CD4-positive, alpha-beta T cell treated with Interleukin-15 for 1 hour (primary cell): ENCODE measurements around the gene MYH6.
"Not testable (repeated sequence)": the region's sequence is repeated elsewhere in the genome, so short reads cannot be mapped to it uniquely, and the experiment has no call there.

ENCODE experiments used
- DNase-seq: peaks from one replicate; pipeline ENCODE4 v3.0.0-alpha.2; 2020

MYH6 gene

DNA sequence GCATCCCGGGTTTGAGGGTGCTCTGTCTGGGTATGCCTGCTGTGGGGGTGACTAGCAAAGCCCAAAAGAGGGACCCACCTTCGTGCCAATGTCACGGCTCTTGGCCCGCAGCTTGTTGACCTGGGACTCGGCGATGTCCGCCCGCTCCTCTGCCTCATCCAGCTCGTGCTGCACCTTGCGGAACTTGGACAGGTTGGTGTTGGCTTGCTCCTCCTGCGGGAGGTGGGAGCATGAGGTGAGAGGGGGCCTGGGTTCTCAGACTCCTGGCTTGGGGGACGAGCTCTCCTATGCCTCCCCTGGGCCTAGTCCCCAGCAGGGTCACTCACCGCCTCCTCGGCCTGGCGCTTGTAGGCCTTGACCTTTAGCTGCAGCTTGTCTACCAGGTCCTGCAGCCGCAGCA lies 5.6 kb upstream of the MYH6 start:
- no peak for DNase-seq

DNA sequence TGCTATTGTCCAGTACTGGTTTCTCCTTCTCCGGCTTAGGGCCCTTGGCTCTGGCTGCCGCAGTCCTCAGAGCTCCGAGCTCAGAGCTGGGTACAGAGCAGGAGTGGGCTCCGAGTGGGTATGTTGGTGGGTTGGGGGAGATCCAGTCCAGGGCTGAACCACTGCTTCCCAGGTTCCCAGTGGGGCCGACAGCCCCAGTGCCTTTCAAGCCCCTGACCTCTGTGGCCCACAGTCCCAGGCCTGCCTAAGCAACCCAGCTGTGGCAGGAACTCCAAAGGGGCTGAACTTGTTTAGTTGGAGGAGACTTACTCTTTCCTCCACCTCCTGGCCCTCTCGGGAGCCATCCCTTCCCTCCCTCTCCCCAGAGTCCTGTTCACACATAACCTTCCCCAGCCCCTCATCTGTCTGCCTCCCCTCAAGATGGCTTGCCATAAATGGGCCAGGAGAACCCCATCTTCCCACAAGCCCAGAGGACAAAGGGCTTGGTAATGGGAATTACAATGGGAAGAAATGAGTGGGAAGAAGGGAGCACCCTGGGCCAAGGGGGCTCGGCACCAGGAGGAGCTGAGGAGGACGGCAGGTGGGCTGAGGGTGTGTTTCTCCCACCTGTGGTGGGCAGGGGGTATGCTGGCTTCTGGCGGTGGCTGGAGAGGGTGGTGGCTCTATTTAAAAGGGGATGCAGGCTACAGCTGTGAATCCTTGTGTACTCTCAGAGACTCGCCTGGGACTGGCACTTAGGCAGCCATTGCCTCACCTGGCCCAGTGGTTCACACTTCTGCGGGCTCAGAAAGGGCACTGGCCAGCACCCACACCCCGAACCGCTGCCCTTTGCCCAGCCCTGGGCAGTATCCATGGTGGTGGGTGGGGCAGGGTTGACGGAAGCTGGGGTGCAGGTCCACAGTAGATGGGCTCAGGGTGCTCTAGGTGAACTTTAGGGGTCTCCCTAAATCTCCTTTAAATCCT lies 3.8 kb upstream of the MYH6 start:
- no peak for DNase-seq

DNA sequence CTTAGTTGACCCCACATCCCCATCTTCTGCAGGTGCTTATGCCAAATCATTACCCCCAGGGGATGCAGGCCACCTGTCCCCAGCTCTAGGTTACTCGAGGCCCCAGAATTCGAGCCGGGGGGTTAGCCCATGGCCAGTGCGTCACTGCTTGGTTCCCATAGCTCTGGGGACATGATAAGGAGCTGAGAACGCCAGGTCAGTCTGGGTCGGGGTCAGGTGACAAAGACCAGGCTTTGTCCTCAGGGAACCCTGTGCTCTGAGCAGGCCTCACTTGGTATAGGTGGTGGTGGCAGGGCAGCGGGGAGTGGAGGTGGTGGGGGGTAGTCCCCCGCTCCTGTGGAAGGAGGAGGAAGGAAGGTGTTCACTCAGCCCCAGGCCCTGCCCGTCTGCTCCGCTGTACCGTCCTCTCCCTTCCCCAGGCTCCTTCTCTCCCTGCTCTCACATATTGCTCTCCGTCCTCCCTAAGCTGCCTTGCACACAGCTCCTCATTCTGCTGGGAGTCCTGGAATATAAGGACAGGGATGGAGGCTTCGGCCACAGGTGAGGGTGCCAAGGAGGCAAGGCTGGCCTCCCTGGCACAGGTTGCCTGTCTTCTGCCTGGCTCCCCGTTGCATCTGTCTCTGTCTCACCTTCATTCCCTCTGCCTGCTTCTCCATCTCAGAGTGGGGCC lies 2.0 kb upstream of the MYH6 start:
- no peak for DNase-seq

DNA sequence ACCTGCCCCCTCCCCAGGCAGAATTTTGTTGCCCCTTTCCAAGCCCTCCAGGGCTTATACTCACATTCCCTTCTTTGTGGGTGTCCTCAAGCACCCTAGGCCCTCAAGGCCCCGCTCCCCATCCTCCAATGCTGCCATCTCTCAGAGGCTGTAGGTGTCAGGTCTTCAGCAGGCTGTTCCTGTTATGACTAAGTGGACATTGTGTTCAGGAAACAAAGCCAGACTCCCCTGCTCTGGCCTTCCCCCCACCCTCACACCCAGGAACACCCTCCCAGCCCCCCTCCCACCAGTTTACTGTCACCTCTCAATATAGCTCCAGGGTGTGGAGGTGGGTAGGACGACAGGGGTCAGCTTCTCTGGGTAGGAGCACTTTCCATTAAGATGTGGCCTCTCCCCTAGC lies 1.4 kb upstream of the MYH6 start:
- DNase-seq = no peak

DNA sequence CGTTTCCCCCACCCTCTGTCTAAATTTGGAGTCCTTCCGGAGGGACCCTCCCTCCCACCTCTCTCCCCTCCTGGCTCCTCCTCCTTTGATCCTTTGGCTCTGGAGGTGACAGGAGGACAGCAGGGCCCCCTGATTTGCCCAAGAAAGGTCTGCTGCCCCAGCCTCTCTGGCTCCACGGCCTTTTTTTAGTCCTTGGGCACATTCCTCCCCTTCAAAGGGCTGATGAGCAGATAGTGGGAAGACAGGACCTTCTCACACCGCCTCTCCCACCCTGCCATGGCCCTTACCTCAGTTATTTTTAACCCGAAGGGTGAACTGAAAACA lies 196 bp upstream of the MYH6 start:
- DNase-seq = no peak

DNA sequence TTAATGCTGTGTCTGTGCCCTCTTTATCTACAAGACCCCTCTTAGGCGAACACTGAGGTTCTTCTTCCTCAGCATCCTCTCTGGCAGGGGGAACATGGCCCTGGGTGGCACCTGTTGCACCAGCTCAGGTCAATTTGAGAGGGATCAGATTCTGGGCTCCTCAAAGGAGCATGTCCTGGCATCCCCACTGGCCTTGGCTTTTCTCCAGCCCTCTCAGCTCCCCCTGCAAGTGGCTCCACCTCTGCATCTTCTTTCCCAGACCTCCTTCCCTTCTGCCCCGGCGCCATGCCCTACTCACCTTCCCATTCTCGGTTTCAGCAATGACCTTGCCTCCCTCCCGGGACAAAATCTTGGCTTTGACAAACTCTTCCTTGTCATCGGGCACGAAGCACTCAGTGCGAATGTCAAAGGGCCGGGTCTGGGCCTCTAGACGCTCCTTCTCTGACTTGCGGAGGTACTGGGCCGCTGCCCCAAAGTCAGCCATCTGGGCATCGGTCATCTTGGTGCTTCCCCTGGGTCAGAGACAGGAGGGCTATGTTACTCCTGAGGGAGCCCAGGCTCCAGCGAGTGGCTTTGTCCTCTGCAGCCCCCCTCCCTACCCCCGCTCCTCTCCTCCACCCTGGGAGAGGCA lies 1.2 kb downstream of the MYH6 start:
- DNase-seq = no peak

DNA sequence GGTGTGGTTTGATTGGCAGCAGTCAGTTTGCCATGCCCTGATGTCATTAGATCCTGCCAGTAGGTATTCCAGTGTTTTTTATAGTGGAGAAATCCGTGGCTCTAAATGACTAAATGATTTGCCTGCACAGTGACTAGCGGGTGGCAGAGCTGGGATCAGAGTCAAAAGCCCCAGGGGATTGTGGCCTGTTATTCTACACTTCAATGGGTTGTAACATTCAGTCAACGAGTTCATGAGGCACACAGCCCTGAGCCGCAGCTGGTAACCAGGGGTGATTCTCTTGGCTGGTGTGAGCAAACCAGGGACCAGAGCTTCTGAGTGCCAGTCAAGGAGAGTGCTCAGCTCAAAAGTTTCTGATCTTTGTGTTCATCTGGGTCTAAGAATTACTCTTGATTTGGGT lies 1.8 kb downstream of the MYH6 start:
- no peak for DNase-seq

DNA sequence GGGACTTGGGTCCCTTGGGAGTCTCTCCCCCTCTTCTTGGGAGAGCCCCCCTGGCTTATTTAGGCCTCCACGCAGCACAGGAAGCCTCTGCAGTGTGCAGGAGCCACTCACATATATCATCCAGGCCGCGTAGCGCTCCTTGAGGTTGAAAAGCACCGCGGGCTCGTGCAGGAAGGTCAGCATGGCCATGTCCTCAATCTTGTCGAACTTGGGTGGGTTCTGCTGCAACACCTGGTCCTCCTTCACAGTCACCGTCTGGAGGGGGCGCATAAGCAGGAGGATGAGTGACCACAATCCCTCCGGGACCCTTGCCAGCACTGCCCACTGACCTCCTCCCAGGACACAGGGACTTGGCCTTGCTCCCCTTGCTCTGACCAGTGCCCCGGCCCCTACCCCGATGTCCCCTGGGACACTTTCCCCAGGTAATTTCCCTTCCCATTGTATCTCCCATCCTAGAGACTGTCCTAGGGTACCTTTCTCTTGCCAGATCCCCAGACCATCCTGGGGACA lies 2.5 kb downstream of the MYH6 start:
- no peak for DNase-seq

DNA sequence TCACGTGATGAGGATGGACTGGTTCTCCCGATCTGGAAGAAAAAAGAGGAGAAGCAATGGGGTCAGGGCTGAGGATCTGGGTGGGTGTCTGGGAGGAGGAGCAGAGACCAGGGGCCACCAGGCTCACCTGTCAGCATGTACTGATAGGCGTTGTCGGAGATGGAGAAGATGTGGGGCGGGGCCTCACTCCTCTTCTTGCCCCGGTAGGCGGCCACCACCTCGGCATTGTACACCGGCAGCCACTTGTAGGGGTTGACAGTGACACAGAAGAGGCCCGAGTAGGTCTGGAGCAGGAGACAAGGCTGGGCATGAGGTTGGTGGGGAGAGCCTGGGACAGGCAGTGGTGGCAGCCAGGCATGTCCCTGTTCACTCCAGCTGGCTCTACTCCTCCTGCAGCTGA lies 3.0 kb downstream of the MYH6 start:
- no peak for DNase-seq

DNA sequence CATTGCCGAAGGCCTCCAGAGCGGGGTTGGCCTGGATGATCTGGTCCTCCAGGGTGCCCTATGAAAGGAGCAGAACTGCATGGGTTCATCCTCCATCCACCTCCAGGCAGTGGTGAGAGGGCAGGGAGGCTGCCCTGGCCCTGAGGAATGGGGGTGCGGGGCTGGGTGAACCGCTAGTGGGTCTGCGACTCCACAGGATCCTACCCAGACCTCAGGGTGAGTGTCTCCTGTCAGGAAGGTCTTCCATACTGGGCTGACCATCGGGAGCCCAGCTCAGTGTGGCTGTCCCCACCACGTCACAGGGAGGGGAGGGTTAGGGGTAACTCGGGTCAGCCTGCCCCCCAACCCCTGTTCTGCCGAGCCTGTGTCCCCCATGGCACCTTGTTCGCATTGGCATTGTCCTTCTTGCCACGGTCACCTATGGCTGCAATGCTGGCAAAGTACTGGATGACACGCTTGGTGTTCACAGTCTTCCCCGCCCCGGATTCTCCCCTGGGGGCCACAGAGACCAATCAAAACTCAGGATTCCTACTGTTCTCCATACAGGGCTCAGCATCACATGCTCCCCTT lies 3.7 kb downstream of the MYH6 start:
- no peak for DNase-seq

DNA sequence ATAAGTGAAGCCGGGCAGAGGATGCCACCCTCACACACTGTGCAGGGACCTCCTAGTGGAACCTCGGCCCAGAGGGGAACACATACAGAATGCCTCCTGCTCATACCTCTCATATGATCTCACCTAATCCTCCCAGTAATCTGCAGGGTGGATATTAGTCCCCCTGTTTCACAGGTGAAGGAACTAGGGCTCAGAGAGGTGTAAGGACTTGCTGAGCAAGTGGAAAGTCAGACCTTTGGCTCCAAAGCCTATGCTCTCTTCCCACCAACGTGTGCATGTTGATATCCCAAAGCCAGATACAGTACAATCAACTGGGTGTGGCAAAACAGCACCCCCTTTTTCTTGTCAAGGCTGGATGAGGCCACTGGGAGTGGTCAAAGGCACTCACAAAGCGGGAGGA lies 4.2 kb downstream of the MYH6 start:
- DNase-seq = no peak

DNA sequence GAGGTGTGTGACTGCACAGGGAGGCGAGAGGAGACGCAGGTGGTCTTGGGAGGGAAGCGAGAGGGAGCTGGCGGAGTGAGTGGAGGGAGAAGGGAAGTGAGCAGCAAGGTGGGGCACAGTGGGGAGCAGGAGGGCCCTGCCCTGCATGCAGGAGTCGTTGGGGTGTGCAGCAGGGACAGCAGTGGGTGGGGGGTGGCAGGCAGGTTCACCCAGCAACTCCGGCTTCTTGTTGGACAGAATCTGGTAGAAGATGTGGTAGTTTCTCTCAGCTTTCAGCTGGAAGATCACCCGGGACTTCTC lies 5.0 kb downstream of the MYH6 start:
- no peak for DNase-seq

DNA sequence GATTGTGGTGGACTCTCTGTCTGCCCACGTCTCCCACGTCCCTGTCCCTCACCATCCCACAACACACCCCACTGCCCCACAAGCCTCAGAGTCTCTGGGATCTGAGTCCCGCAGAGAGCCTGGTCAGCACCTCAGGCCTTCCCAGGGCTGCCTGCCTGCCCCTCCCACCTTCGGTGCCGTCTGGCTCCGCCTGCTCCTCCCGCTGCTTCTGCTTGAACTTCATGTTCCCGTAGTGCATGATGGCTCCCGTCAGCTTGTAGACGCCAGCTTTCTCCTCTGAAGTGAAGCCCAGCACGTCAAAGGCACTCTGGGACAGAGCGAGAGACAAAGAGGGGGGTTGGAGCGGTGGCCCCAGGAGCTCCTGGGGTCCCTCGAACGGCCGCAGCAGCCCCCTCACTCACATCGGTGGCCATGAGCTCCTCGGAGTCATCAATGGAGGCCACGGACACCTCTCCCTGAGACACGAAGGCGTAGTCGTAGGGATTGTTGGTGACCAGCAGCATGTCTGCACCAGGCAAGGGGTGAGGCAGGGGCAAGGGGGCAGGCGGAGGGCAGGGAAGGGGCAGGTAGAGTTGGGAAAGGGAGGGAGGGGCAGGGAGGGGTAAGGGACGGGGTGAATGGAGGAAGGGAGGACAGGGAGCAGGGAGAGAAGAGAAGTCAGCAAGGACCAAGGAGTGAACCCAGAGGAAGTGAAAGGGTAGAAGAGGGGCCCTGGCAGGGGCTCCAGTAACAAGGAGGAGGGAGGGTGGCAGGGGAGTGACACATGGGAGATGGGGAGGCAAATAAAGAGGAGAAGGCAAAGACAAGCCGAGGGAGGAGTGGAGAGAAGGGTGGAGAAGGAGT lies 5.6 kb downstream of the MYH6 start:
- DNase-seq = no peak

DNA sequence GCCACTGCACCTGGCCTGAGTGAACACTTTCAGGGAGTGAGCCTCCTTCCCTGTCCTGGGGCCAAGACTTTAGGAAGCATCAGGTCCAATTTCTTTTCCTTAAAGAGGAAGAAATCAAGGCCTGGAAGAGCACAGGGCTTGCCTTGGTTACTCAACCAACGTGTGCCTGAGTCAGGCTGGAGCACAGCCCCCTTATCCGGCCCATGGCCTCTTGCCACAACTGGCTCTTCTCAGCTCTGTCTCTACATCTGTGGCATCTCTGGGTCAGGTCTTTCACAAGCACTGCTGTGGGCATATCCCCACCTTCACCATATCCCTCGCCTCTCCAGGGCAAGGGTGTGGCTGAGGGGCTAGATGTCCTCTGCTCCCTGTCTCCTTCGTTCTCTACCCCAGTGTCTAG lies 6.8 kb downstream of the MYH6 start:
- no peak for DNase-seq

DNA sequence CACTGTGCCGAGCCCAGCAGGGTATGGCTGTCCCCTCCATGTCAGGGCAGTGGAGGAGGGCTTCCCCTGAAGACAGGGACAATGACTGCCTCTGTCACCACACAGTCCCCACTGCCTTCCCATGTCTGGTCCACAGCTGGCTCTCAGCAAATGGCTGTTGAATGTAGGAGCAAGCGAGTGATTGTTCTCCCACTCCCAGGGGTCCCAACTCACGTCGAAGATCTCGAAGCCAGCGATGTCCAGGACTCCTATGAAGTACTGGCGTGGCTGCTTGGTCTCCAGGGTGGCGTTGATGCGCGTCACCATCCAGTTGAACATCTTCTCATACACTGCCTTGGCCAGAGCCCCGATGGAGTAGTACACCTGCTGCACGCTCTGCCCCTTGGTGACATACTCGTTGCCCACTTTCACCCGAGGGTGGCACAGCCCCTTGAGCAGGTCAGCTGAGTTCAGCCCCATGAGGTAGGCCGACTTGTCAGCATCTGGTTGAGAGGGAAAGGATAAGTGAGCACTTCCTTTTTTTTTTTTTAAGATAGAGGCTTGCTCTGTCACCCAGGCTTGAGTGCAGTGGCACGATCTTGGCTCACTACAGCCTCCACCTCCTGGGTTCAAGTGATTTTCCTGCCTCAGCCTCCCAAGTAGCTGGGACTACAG lies 7.5 kb downstream of the MYH6 start:
- not testable (repeated sequence) for DNase-seq

DNA sequence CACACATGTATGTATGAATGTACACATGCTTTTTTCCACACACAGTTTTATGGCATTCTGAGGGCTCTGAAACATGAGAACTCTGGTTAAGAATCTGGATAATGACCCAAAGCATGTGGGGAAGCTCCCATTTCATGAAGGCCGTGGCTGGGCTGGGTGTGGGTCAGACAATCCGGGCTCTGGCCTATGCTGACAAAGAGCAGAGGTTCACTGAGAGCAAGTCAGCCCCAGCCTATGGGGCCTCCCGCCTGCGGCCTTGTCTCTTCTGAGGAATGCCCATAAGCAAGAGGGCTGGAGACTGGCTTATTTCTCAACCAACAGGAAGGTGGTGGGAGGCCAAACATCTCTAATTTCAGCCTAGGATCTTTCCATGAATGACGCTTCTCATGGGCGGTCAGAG lies 8.5 kb downstream of the MYH6 start:
- DNase-seq = no peak

DNA sequence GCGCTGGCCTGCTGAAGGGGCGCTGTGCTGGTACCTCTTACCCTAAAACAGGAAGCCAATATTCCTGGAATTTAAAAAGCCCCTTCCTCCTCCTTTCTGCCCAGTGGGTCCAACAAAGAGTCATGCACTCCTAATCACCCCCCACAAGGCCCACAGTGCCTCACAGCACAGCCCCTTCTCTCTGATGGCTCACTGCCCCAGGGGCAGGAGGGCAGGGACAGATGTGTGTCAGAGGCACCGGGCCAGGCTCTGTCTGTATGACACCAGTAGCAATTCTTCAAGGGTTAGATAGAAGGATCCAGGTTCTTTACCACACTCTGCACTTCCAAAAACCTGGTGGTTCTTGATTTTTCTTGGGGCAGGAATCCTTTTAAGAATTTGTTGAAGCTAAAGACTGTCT lies 8.9 kb downstream of the MYH6 start:
- DNase-seq = no peak

DNA sequence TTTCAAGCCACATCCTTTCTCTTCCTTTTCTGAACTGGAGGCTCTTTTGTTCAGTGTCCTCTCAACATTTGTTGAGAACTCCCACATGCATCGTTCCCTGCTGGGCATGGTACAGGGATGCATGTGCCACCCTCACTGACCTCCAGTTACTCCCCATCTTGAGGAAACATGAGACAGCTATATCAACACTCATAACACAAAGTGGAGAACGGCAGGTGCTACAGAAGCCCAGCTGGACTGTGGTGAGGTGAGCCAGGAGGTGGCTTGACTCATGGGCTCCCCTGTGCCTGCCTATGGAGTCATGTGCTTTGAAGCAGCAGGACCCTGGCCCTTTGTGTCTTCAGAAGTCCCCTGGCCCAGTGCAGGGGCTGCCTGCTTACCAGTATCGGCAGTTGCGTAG lies 9.7 kb downstream of the MYH6 start:
- DNase-seq = no peak

DNA sequence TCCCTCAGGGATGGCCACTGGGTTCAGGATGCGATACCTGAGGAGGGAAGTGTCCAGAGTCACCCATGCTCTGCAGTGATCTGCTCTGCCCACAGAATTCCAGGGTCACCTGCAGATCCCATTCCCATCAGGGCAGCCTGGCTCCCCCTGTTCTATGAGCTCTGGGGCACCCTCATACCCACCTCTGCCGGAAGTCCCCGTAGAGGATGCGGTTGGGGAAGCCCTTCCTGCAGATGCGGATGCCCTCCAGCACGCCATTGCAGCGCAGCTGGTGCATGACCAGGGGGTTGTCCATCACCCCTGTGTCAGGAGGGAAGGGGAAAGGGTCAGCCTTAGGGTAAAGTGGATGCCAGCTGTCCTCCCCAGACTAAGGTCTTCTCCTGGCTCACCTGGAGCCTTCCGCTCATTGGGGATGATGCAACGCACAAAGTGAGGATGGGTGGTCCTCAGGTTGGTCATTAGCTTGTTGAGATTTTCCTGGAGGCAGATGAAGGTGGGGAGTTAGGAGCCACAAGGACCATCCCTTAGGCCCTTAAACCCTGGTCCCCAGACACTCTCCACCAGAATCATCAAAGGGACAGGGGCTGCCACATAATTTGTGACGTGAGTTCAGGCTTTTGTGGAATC lies 11.2 kb downstream of the MYH6 start:
- no peak for DNase-seq

DNA sequence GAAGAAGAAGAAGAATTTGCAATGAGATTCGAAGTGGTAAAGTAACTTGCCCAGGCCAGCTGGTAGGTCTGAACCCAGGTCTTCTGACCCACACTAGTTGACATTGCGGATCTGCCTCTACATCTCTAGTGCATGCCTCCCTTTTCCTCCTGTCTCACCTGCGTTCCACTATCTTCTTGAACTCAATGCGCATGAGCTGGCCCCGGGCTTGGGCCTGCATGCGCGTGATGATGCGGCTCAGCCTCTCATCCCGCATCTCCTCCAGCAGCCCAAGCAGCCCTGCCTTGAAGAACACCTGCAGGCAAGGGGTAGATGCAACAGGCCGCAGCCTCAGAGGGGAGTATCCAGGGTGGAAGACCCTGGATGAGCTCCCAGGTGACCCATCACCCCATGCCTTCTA lies 11.9 kb downstream of the MYH6 start:
- DNase-seq = no peak

DNA sequence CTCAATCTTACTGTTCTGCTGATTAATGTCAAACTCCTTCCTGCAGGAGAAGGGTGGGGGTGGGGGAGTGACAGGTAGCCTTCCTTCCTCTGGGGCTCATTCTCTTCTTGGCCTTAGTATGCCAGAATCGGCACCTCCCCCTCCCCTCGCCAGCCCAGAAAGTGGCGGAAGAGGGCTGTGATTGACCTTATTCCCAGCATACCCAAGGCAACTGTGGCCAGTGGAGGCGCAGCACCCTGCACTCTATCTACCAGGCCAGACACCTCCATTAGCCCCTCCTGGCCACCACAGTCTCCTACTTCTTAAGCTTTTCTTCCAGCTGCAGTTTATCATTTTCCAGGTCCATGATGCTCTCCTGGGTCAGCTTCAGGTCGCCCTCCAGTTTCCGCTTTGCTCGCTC lies 15.5 kb downstream of the MYH6 start:
- no peak for DNase-seq

DNA sequence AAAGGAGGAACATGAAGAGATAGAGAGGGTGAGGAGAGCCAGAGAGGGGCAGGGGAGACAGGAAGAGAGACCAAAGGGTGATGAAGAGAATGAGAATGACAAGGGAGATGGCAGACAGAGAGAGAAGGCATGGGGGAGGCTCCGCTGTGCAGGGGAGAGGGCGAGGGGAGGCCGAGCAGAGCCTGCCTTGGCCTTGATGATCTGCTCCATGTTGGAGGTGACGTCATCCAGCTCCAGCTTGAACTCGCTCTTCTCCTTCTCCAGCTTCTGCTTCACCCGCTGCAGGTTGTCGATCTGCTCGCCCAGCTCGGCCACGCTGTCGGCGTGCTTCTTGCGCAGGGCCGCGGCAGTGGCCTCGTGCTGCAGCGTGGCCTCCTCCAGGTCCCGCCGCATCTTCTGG lies 18.2 kb downstream of the MYH6 start:
- not testable (repeated sequence) for DNase-seq
